GM18499 (cell line): Measurements from ENCODE around the gene LAMA3.

ENCODE experiments used
- ATAC-seq: cut with Tn5 transposase; IDR thresholded peaks from one replicate; pipeline ENCODE4 v1.9.1; 2021; ENCODE audit warnings: moderate number of reproducible peaks; ENCODE audit not compliant: insufficient read depth, unreplicated experiment

LAMA3 gene

GRCh38 chr18:23838233-23838632 lies 149.0 kb downstream of the LAMA3 start:
- no peak for ATAC-seq

DNA sequence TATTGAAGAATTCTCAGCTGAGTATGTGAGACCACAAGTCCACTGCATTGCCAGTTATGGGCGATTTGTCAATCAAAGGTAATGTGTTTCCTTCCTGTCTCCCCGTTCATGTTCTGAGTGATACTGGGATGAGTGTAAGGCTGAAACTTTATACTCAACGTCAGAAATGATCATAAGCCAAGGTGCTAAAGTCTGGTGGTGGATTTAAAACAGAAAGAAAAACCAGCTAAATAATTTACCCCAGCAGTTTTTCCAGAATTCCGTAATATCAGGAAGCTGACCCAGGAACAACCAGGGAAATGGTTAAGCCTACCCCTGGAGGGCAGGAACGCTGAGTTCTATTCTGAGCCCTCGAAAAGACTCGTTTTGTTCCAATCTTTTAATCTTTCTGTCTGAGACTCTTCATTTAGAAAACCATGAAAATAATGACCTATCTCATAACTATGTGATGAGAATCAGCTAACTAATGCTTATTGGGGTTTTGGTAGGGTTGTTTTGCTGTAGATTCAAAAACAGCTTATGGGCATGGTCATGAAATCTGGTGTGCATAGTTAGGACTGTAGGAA lies 149.6 kb downstream of the LAMA3 start:
- no peak for ATAC-seq

DNA sequence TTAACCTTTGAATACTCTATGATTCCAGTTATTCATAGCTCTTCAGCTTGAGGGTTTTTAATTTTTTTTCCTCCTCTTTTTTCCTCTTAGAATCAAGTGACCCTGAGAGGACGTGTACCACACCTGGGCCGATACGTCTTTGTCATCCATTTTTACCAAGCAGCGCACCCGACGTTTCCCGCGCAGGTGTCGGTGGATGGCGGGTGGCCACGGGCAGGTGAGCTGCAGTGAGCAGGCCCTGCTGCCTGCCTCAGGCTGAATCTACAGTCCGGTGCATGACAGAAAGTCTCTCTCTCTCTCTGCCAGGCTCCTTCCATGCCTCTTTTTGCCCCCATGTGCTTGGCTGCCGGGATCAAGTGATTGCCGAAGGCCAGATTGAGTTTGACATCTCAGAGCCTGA lies 153.1 kb downstream of the LAMA3 start:
- ATAC-seq: no peak

GRCh38 chr18:23844991-23845680 lies 155.9 kb downstream of the LAMA3 start:
- no peak for ATAC-seq

DNA sequence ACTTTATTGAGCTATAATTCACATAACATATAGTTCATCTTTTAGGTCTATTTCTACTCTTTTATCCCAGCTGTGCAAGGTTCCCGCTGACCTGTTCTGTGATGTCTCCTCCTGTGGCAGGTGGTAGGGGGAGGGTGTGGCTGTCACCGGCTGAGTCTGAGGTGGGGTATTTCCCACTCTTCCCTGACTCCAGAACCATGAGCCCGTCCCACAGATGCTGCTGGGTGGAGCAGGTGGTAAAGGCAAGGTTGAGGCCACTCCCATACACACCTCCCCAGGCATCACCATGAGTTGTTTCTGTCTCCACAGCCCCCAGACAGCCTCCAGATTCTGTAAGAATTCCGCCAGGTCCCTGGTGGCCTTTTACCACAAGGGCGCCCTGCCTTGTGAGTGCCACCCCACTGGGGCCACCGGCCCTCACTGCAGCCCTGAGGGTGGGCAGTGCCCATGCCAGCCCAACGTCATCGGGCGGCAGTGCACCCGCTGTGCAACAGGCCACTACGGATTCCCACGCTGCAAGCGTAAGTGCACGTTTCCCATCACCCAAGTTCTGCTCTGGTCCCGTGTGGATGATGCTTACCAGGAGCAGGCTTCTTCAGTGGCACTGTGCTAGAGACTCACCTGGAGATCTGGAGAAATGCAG lies 156.9 kb downstream of the LAMA3 start:
- no peak for ATAC-seq

- ATAC-seq: no peak
Measured at GRCh38 chr18:23847321-23847986, 158.2 kb downstream of the LAMA3 start.

GRCh38 chr18:23849141-23849540 lies 159.9 kb downstream of the LAMA3 start:
- ATAC-seq: no peak

- no peak for ATAC-seq
Measured at GRCh38 chr18:23850215-23850614, 161.0 kb downstream of the LAMA3 start.

GRCh38 chr18:23851470-23852002 lies 162.3 kb downstream of the LAMA3 start:
- no peak for ATAC-seq

- no peak for ATAC-seq
Measured at GRCh38 chr18:23852236-23853045, 163.2 kb downstream of the LAMA3 start.

DNA sequence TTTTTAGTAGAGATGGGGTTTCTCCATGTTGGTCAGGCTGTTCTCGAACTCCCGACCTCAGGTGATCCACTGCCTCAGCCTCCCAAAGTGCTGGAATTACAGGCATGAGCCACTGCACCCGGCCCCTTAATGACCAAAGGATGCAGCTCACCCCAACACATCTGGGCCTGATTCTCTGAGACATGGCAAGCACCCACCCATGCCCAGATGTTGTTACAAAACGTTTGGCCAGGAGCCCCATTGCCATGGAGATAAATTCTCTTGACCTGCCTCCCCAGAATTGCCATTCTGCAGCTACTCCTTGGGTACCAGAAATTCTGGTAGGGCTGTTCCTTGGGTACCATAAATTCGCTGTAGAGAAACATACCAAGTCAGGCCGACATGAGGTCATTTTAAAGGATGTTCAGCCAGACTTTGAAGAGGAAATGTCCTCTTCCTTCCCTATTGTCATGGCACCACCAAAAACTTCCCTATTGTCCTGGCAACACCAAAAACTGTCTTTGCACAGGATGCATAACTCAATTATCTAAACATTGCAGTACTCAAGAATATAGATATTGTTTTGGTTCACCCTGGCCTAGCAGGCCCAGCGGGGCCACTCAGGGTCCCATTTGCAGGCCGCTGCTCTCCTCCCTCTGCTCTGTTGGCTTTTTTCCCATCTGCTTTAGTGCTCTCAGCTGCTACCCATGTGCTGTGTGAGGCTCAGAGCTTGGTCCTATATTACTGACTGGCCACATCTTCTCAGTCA lies 164.4 kb downstream of the LAMA3 start:
- ATAC-seq: no peak

DNA sequence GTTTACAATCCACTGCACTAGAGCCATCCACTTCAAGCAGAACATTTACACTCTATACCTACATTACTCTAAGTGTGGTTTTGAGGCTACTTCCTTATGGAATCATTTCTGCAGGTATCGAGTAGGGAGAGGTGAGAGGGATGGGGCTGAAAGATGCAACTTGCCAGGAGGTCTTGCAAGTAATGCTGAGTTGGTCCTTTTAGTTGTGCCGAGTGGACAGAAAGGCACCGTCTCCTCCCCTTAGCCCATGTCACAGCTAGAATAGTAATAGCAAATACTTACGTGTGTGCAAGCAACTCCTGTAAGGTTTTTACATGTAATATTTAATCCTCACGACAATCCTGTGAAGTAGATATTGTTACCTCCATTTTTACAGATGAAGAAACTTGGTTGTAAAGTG lies 166.5 kb downstream of the LAMA3 start:
- no peak for ATAC-seq

- ATAC-seq: no peak
Measured at GRCh38 chr18:23856466-23857163, 167.4 kb downstream of the LAMA3 start.

GRCh38 chr18:23857164-23857552 lies 167.9 kb downstream of the LAMA3 start:
- ATAC-seq: no peak

DNA sequence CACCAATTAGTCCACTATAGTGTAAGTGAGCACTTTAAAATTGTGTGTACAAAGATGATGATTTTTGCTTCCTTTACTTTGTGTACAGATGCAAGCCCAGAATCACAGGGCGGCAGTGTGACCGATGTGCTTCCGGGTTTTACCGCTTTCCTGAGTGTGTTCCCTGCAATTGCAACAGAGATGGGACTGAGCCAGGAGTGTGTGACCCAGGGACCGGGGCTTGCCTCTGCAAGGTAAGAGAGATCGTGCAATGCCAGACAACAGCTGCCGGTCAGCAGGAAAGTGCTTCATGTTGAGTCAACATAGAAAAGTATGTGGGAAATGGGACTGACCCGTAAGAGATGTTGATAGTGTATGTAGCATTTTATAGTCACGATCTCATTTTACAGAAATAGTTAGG lies 168.5 kb downstream of the LAMA3 start:
- no peak for ATAC-seq

- ATAC-seq: no peak
Measured at GRCh38 chr18:23859466-23860336, 170.4 kb downstream of the LAMA3 start.

- ATAC-seq: no peak
Measured at GRCh38 chr18:23861326-23861725, 172.1 kb downstream of the LAMA3 start.
